SJSA1 (cell line): ENCODE results near the gene ZNF335. TPM values are rescaled to one million over a fixed set of nuclear protein-coding genes. Genes with fewer than 3 reads are reported as not detected.
"Not testable (repeated sequence)": the region's sequence is repeated elsewhere in the genome, so short reads cannot be mapped to it uniquely, and the experiment has no call there.

ENCODE experiments used
- DNase-seq, 2 experiments: peaks; one replicate each; pipeline ENCODE4 v3.0.0-alpha.2; 2015 to 2020; ENCODE audit warnings: low spot score in 2 of 2, low read depth in 1 of 2
- H3K27ac ChIP-seq: fragments of 250-450 bp; sonication (Bioruptor Pico); 2 replicates; pipeline ENCODE4 v1.5.1; 2020; ENCODE audit warnings: mild to moderate bottlenecking, moderate library complexity
- H3K27me3 ChIP-seq: fragments of 250-450 bp; sonication (Bioruptor Pico); replicated peaks from 2 replicates; pipeline ENCODE4 v1.5.1; 2020; ENCODE audit warnings: mild to moderate bottlenecking, moderate library complexity
- H3K36me3 ChIP-seq: fragments of 250-450 bp; sonication (Bioruptor Pico); 2 replicates; pipeline ENCODE4 v1.5.1; 2020; ENCODE audit warnings: mild to moderate bottlenecking
- H3K4me1 ChIP-seq: fragments of 250-450 bp; sonication (Bioruptor Pico); replicated peaks from 2 replicates; pipeline ENCODE4 v1.6.1; 2021; ENCODE audit warnings: mild to moderate bottlenecking
- H3K4me3 ChIP-seq: fragments of 250-450 bp; sonication (Bioruptor Pico); 2 replicates; pipeline ENCODE4 v1.5.1; 2020; ENCODE audit warnings: mild to moderate bottlenecking
- H3K9me3 ChIP-seq: fragments of 250-450 bp; sonication (Bioruptor Pico); replicated peaks from 2 replicates; pipeline ENCODE4 v1.5.1; 2020; ENCODE audit warnings: mild to moderate bottlenecking
- total RNA-seq: library from RNA; depleted of rRNA; stranded (reverse); fragments of >200 nt; shearing (Covaris generic); gene quantifications from 2 replicates; pipeline ENCODE4 v1.2.3, GENCODE V29; 2014

Gene ZNF335
- total RNA-seq, 1 experiment from 2014 or later = 12.2 TPM

GRCh38 chr20:46007671-46008070 lies 35.7 kb upstream of the ZNF335 start:
- Histone ChIP-seq H3K4me1 (no peaks in the 10 kb centered on the region), H3K36me3 (no peaks in the 10 kb centered on the region), H3K27ac (no peak overlapping the region), H3K9me3 (0 out of 2 replicates have a peak, but pooled peaks cover 4% of the 10 kb centered on the region), H3K27me3 (peaks cover 36% of the 10 kb centered on the region), H3K4me3 (no peak overlapping the region)
- DNase-seq = no peak

- DNase-seq = no peak
- H3K9me3 ChIP-seq = 0 out of 2 replicates have a peak, but pooled peaks cover 4% of the 10 kb centered on the region
- peaks cover 36% of the 10 kb centered on the region for H3K27me3 ChIP-seq
- no peaks in the 10 kb centered on the region for H3K36me3 ChIP-seq
- no peak overlapping the region for H3K27ac ChIP-seq
- no peaks in the 10 kb centered on the region for H3K4me1 ChIP-seq
- H3K4me3 ChIP-seq = no peak overlapping the region
These were observed 35.0 kb upstream of the ZNF335 start for GRCh38 chr20:46006964-46007363.

GRCh38 chr20:46006022-46006705 lies 34.2 kb upstream of the ZNF335 start:
- Histone ChIP-seq H3K4me1 (no peaks in the 10 kb centered on the region), H3K27me3 (peaks cover 33% of the 10 kb centered on the region), H3K36me3 (no peaks in the 10 kb centered on the region), H3K9me3 (no peaks in the 10 kb centered on the region), H3K4me3 (no peak overlapping the region), H3K27ac (no peak overlapping the region)
- DNase-seq = no peak

- Histone ChIP-seq H3K4me1 (no peaks in the 10 kb centered on the region), H3K36me3 (no peaks in the 10 kb centered on the region), H3K4me3 (no peak overlapping the region), H3K27me3 (peaks cover 29% of the 10 kb centered on the region), H3K9me3 (no peaks in the 10 kb centered on the region), H3K27ac (no peak overlapping the region)
- DNase-seq = no peak
These were observed 33.0 kb upstream of the ZNF335 start for GRCh38 chr20:46004889-46005473.

- Histone ChIP-seq H3K9me3 (no peaks in the 10 kb centered on the region), H3K4me1 (no peaks in the 10 kb centered on the region), H3K27ac (no peak overlapping the region), H3K4me3 (no peak overlapping the region), H3K27me3 (peaks cover 29% of the 10 kb centered on the region), H3K36me3 (no peaks in the 10 kb centered on the region)
- DNase-seq = no peak
These were observed 32.2 kb upstream of the ZNF335 start for GRCh38 chr20:46004187-46004586.

- DNase-seq = no peak
- H3K27ac ChIP-seq = no peak overlapping the region
- H3K4me1 ChIP-seq = no peaks in the 10 kb centered on the region
- peaks cover 26% of the 10 kb centered on the region for H3K27me3 ChIP-seq
- no peak overlapping the region for H3K4me3 ChIP-seq
- H3K9me3 ChIP-seq = no peaks in the 10 kb centered on the region
- no peaks in the 10 kb centered on the region for H3K36me3 ChIP-seq
These were observed 30.0 kb upstream of the ZNF335 start for GRCh38 chr20:46002008-46002407.

- H3K27ac ChIP-seq = no peak overlapping the region
- no peaks in the 10 kb centered on the region for H3K4me1 ChIP-seq
- no peaks in the 10 kb centered on the region for H3K9me3 ChIP-seq
- H3K36me3 ChIP-seq = no peaks in the 10 kb centered on the region
- H3K4me3 ChIP-seq = no peak overlapping the region
- no peak for DNase-seq
- peaks cover 23% of the 10 kb centered on the region for H3K27me3 ChIP-seq
These were observed 29.5 kb upstream of the ZNF335 start for GRCh38 chr20:46001498-46001897.

GRCh38 chr20:46000262-46000996 lies 28.4 kb upstream of the ZNF335 start:
- H3K36me3 ChIP-seq = no peaks in the 10 kb centered on the region
- no peak for DNase-seq
- peaks cover 23% of the 10 kb centered on the region for H3K27me3 ChIP-seq
- no peak overlapping the region for H3K27ac ChIP-seq
- H3K4me3 ChIP-seq = no peak overlapping the region
- no peaks in the 10 kb centered on the region for H3K4me1 ChIP-seq
- no peaks in the 10 kb centered on the region for H3K9me3 ChIP-seq

GRCh38 chr20:45999557-46000261 lies 27.7 kb upstream of the ZNF335 start:
- peaks cover 26% of the 10 kb centered on the region for H3K27me3 ChIP-seq
- no peaks in the 10 kb centered on the region for H3K36me3 ChIP-seq
- H3K4me1 ChIP-seq = no peaks in the 10 kb centered on the region
- H3K27ac ChIP-seq = no peak overlapping the region
- no peak overlapping the region for H3K4me3 ChIP-seq
- H3K9me3 ChIP-seq = no peaks in the 10 kb centered on the region
- no peak for DNase-seq

- peaks cover 26% of the 10 kb centered on the region for H3K27me3 ChIP-seq
- no peaks in the 10 kb centered on the region for H3K4me1 ChIP-seq
- H3K36me3 ChIP-seq = no peaks in the 10 kb centered on the region
- no peaks in the 10 kb centered on the region for H3K9me3 ChIP-seq
- no peak overlapping the region for H3K4me3 ChIP-seq
- no peak for DNase-seq
- H3K27ac ChIP-seq = no peak overlapping the region
These were observed 26.8 kb upstream of the ZNF335 start for GRCh38 chr20:45998761-45999160.

GRCh38 chr20:45998337-45998736 lies 26.3 kb upstream of the ZNF335 start:
- no peak overlapping the region for H3K4me3 ChIP-seq
- no peaks in the 10 kb centered on the region for H3K4me1 ChIP-seq
- H3K27me3 ChIP-seq = peaks cover 30% of the 10 kb centered on the region
- DNase-seq = no peak
- no peaks in the 10 kb centered on the region for H3K9me3 ChIP-seq
- H3K36me3 ChIP-seq = no peaks in the 10 kb centered on the region
- no peak overlapping the region for H3K27ac ChIP-seq

- no peaks in the 10 kb centered on the region for H3K36me3 ChIP-seq
- H3K27me3 ChIP-seq = peaks cover 30% of the 10 kb centered on the region
- no peaks in the 10 kb centered on the region for H3K9me3 ChIP-seq
- H3K27ac ChIP-seq = no peak overlapping the region
- H3K4me1 ChIP-seq = no peaks in the 10 kb centered on the region
- no peak for DNase-seq
- H3K4me3 ChIP-seq = no peak overlapping the region
These were observed 25.2 kb upstream of the ZNF335 start for GRCh38 chr20:45997187-45997586.

GRCh38 chr20:45995495-45996097 lies 23.6 kb upstream of the ZNF335 start:
- DNase-seq, H3K9me3 ChIP-seq, H3K4me3 ChIP-seq, H3K27ac ChIP-seq, H3K4me1 ChIP-seq, H3K36me3 ChIP-seq: not testable (repeated sequence)
- H3K27me3 ChIP-seq = peaks cover 27% of the 10 kb centered on the region
